ENCODE results near the gene CPEB3.

DNA sequence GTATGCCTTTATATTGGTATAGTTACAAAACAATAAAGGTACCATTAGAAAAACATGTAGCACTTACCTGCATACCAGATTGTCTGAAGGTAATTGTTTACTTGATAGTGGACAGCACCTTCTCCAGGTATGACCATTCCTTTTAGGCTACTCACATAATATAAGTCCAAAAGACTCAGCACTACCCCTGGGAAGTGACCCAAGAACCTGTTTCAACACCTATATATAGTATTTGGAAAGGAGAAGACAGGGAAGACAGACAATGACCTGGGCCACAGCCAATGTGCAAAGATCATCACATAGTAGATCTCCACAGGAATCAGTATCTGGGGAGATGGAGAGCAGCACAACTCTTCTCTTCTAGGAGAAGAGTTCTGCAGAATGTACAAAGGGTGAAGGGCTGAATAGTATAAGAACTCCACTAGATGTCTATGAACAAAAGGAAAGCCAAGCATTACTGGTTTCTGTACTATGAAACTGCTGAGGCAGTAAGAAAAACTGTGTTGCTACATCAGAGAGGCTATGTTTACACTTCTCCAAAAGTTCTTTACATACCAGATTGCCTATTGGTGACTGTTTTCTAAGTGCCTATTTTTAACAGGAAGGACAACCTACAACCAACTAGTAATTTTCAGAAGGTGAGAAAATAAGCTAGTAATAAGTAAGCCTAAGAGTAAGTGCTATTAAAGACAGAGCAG, 208.1 kb downstream of the CPEB3 start:
- TF ChIP-seq EZH2 (IDR thresholded peaks at IDR 0.05; ENCODE audit: low read length, missing control alignments), result no peak
- TF ChIP-seq, protein P1, sequence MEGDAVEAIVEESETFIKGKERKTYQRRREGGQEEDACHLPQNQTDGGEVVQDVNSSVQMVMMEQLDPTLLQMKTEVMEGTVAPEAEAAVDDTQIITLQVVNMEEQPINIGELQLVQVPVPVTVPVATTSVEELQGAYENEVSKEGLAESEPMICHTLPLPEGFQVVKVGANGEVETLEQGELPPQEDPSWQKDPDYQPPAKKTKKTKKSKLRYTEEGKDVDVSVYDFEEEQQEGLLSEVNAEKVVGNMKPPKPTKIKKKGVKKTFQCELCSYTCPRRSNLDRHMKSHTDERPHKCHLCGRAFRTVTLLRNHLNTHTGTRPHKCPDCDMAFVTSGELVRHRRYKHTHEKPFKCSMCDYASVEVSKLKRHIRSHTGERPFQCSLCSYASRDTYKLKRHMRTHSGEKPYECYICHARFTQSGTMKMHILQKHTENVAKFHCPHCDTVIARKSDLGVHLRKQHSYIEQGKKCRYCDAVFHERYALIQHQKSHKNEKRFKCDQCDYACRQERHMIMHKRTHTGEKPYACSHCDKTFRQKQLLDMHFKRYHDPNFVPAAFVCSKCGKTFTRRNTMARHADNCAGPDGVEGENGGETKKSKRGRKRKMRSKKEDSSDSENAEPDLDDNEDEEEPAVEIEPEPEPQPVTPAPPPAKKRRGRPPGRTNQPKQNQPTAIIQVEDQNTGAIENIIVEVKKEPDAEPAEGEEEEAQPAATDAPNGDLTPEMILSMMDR (conservative IDR thresholded peaks at IDR 0.05 in 1 of 2, IDR thresholded peaks at IDR 0.05 in 1 of 2; ENCODE audit: low read depth in 1 of 2, low read length in 2 of 2), result no peak
